CD14-positive monocyte (primary cell): ENCODE data around the gene VPS26C. TPM values are rescaled to one million over a fixed set of nuclear protein-coding genes. Genes with fewer than 3 reads are reported as not detected.
A peak's percentile ranks its signal among the peaks of the same experiment; 100 is the strongest.

Experiments used
- DNase-seq, 3 donors: peaks; one replicate each; pipeline ENCODE4 v3.0.0-alpha.2; 2011 to 2022
- H2AFZ ChIP-seq: 2 replicates; pipeline ENCODE4 v1.6.0; 2012; ENCODE audit warnings: mild to moderate bottlenecking, low read depth, low read length, inconsistent platforms; ENCODE audit not compliant: insufficient read depth, poor library complexity, severe bottlenecking
- H3K27ac ChIP-seq, 2 donors: 1 replicate in 1 of 2; 2 replicates in 1 of 2; pipeline ENCODE4 v1.5.1; 2012 to 2013; ENCODE audit warnings: low read length in 2 of 2, control low read depth in 1 of 2, inconsistent platforms in 1 of 2, low read depth in 1 of 2, mild to moderate bottlenecking in 1 of 2
- H3K27me3 ChIP-seq, 2 donors: one replicate each; pipeline versions ENCODE4 v1.6.0 to v1.6.1; 2011 to 2013; ENCODE audit warnings: low read length in 2 of 2; ENCODE audit not compliant: control insufficient read depth in 2 of 2, insufficient read depth in 2 of 2
- H3K36me3 ChIP-seq, 2 donors: replicated peaks in 1 of 2; 1 replicate in 1 of 2; 2 replicates in 1 of 2; pipeline versions ENCODE4 v1.5.1 to v1.6.1; 2012 to 2013; ENCODE audit warnings: low read length in 2 of 2, control low read depth in 1 of 2, inconsistent platforms in 1 of 2, mild to moderate bottlenecking in 1 of 2; ENCODE audit not compliant: insufficient read depth in 2 of 2, control insufficient read depth in 1 of 2
- H3K4me1 ChIP-seq, 2 donors: 1 replicate in 1 of 2; 2 replicates in 1 of 2; pipeline versions ENCODE4 v1.5.1 to v1.6.1; 2012 to 2013; ENCODE audit warnings: low read length in 2 of 2, control low read depth in 1 of 2, inconsistent platforms in 1 of 2, mild to moderate bottlenecking in 1 of 2, moderate library complexity in 1 of 2; ENCODE audit not compliant: insufficient read depth in 2 of 2, control insufficient read depth in 1 of 2
- H3K4me2 ChIP-seq: replicated peaks from 2 replicates; pipeline ENCODE3; 2012; ENCODE audit warnings: low read length, moderate library complexity, mild to moderate bottlenecking; ENCODE audit not compliant: poor library complexity, severe bottlenecking; ENCODE audit errors: extremely low read depth
- H3K4me3 ChIP-seq, 3 experiments: fragments of 200-600 bp in 1 of 3; sonication (generic) in 1 of 3; replicated peaks in 1 of 3; 1 replicate in 2 of 3; 2 replicates in 1 of 3; pipeline ENCODE4 v1.5.1; 2011 to 2013; ENCODE audit warnings: low read length in 3 of 3, mild to moderate bottlenecking in 3 of 3, control low read depth in 2 of 3, low read depth in 2 of 3, inconsistent platforms in 1 of 3, moderate library complexity in 1 of 3
- H3K79me2 ChIP-seq: 2 replicates; pipeline ENCODE4 v1.6.0; 2012; ENCODE audit warnings: mild to moderate bottlenecking, control low read depth, inconsistent platforms, low read length, moderate library complexity; ENCODE audit not compliant: insufficient read depth
- H3K9ac ChIP-seq: 2 replicates; pipeline ENCODE4 v1.6.0; 2017; ENCODE audit warnings: low read length, mild to moderate bottlenecking; ENCODE audit not compliant: insufficient read depth, poor library complexity, severe bottlenecking
- H3K9me3 ChIP-seq, 2 donors: replicated peaks in 1 of 2; 1 replicate in 1 of 2; 2 replicates in 1 of 2; pipeline versions ENCODE4 v1.5.1 to v1.6.1; 2012 to 2013; ENCODE audit warnings: low read length in 2 of 2, control low read depth in 1 of 2; ENCODE audit not compliant: control insufficient read depth in 1 of 2, insufficient read depth in 1 of 2
- H4K20me1 ChIP-seq: 2 replicates; pipeline ENCODE4 v1.6.0; 2012; ENCODE audit warnings: mild to moderate bottlenecking, low read length, control low read depth, moderate library complexity; ENCODE audit not compliant: insufficient read depth
- H3K27ac Mint-ChIP-seq, 7 donors: one replicate each; pipeline ENCODE4 v1.8.0; 2020; ENCODE audit warnings: mild to moderate bottlenecking in 7 of 7, mixed read lengths in 7 of 7, moderate library complexity in 6 of 7, inconsistent platforms in 2 of 7
- H3K27me3 Mint-ChIP-seq, 3 donors: one replicate each; pipeline ENCODE4 v1.8.0; 2021 to 2022; ENCODE audit warnings: low read depth in 3 of 3, mild to moderate bottlenecking in 3 of 3, mixed read lengths in 3 of 3, moderate library complexity in 3 of 3, inconsistent platforms in 1 of 3
- H3K36me3 Mint-ChIP-seq, 2 donors: one replicate each; pipeline ENCODE4 v1.8.0; 2020; ENCODE audit warnings: mixed read lengths in 2 of 2, inconsistent platforms in 1 of 2, mild to moderate bottlenecking in 1 of 2
- H3K4me1 Mint-ChIP-seq: one replicate; pipeline ENCODE4 v1.8.0; 2020; ENCODE audit warnings: mild to moderate bottlenecking, mixed read lengths
- H3K4me3 Mint-ChIP-seq, 2 donors: one replicate each; pipeline ENCODE4 v1.8.0; 2020; ENCODE audit warnings: mild to moderate bottlenecking in 2 of 2, mixed read lengths in 2 of 2, moderate library complexity in 1 of 2
- H3K9me3 Mint-ChIP-seq, 7 donors: one replicate each; pipeline ENCODE4 v1.8.0; 2020 to 2022; ENCODE audit warnings: mixed read lengths in 7 of 7, mild to moderate bottlenecking in 6 of 7, moderate library complexity in 6 of 7, inconsistent platforms in 2 of 7
- CTCF ChIP-seq: fragments of 200-600 bp; IDR thresholded peaks from one replicate; pipeline ENCODE4 v1.8.0; 2022; ENCODE audit warnings: antibody characterized with exemption, mild to moderate bottlenecking
- WGBS: methylation state at CpG from one replicate; pipeline ENCODE4 v1.1.5; 2013; ENCODE audit warnings: missing lambda C conversion rate; ENCODE audit not compliant: insufficient coverage; 5-methylcytosine and 5-hydroxymethylcytosine counted together
- intact Hi-C, 2 donors: fragments of 100-400 bp; cut with micrococcal nuclease; formaldehyde crosslinking; loops; one replicate each; pipeline versions ENCODE4 v1.15.0 to v1.15.1; 2023
- polyA plus RNA-seq, 3 donors: library from polyadenylated mRNA; depleted of rRNA in 1 of 3; unstranded in 2 of 3; stranded (reverse) in 1 of 3; fragments of 300-500 nt in 2 of 3; fragments of >200 nt in 1 of 3; fragmentation: Illumina TruSeq in 2 of 3; gene quantifications; 1 replicate in 2 of 3; 2 replicates in 1 of 3; pipeline ENCODE4 v1.2.3, GENCODE V29; 2012 to 2021

The VPS26C gene
- polyA plus RNA-seq, 3 donors: 45.4 to 75.4 (median 69.3) TPM

GRCh38 chr21:37266515-37267221, 466 bp downstream of the VPS26C start:
- peaks cover 0 to 2% of the 10 kb centered on the region in 2 donors for H3K36me3 ChIP-seq
- H3K9me3 ChIP-seq: no peaks in the 10 kb centered on the region
- no peak for TF ChIP-seq CTCF
- Mint-ChIP-seq H3K9me3 (peaks cover 0 to 5% (median 0%) of the 10 kb centered on the region in 7 donors), H3K4me3 (peak overlapping the region; percentile 91 to 96), H3K36me3 (peaks cover 6 to 8% of the 10 kb centered on the region in 2 donors), H3K4me1 (peaks cover 33% of the 10 kb centered on the region), H3K27ac (peak overlapping the region; percentile 97 to 99 (median 99)), H3K27me3 (no peaks in the 10 kb centered on the region)
- peaks cover 53% of the 10 kb centered on the region for H3K79me2 ChIP-seq
- peaks cover 27 to 48% of the 10 kb centered on the region in 2 donors for H3K4me1 ChIP-seq
- H4K20me1 ChIP-seq: peaks cover 13% of the 10 kb centered on the region
- peak overlapping the region; percentile 98 to 100 for H3K27ac ChIP-seq
- H3K4me2 ChIP-seq: peak overlapping the region; percentile 87
- peak overlapping the region; percentile 84 for H2AFZ ChIP-seq
- intact Hi-C loops: loop anchor here (2.0 to 10.0 kb wide), 5 partner anchors 52 to 1112 kb away; partner anchors contain the start of genes DYRK1A (in 2 of the 2) and DOP1B (in 1 of the 2)
- H3K27me3 ChIP-seq: no peaks in the 10 kb centered on the region
- peak in 2 of 3 donors; percentile 10 to 31 for DNase-seq
- H3K9ac ChIP-seq: peak overlapping the region; percentile 96
- peak overlapping the region; percentile 64 to 85 (median 71) for H3K4me3 ChIP-seq
- 0% methylated on average over 26 of the region's 39 CpGs for WGBS

GRCh38 chr21:37264808-37265207, 2.3 kb downstream of the VPS26C start:
- H3K4me3 Mint-ChIP-seq: no peak overlapping the region
- peak overlapping the region in 1 of 2 donors; percentile 65 for H3K27ac ChIP-seq

More at GRCh38 chr21:37264808-37265207, 2.3 kb downstream of the VPS26C start:
- Histone ChIP-seq H4K20me1 (peaks cover 18% of the 10 kb centered on the region), H3K4me1 (peaks cover 27 to 48% of the 10 kb centered on the region in 2 donors), H3K79me2 (peaks cover 72% of the 10 kb centered on the region), H3K9me3 (no peaks in the 10 kb centered on the region), H3K9ac (no peak overlapping the region), H2AFZ (no peak overlapping the region), H3K27me3 (no peaks in the 10 kb centered on the region), H3K4me2 (no peak overlapping the region), H3K4me3 (no peak overlapping the region), H3K36me3 (peaks cover 0 to 19% of the 10 kb centered on the region in 2 donors)
- DNase-seq: peak; percentile 11 to 42 (median 19)
- Mint-ChIP-seq H3K27me3 (no peaks in the 10 kb centered on the region), H3K4me1 (peaks cover 33% of the 10 kb centered on the region), H3K36me3 (peaks cover 11 to 18% of the 10 kb centered on the region in 2 donors), H3K27ac (peak overlapping the region in 5 of 7 donors; percentile 24 to 56 (median 50)), H3K9me3 (no peaks in the 10 kb centered on the region)
- no peak for TF ChIP-seq CTCF
- intact Hi-C loops: loop anchor here (2.0 to 10.0 kb wide), 5 partner anchors 14 to 1110 kb away; partner anchors contain the start of gene DOP1B (in 1 of the 2)
- WGBS: 74% methylated on average over 2 of the region's 4 CpGs
